Measurements from ENCODE around the gene ITFG1. TPM values are rescaled to one million over a fixed set of nuclear protein-coding genes. Genes with fewer than 3 reads are reported as not detected.

Gene ITFG1
- total and polyA plus RNA-seq, 2 of the 13 experiments (the other 11 are each of a cell fraction or from before 2014, with no cell fraction given) = 74.5 to 150 TPM

DNA sequence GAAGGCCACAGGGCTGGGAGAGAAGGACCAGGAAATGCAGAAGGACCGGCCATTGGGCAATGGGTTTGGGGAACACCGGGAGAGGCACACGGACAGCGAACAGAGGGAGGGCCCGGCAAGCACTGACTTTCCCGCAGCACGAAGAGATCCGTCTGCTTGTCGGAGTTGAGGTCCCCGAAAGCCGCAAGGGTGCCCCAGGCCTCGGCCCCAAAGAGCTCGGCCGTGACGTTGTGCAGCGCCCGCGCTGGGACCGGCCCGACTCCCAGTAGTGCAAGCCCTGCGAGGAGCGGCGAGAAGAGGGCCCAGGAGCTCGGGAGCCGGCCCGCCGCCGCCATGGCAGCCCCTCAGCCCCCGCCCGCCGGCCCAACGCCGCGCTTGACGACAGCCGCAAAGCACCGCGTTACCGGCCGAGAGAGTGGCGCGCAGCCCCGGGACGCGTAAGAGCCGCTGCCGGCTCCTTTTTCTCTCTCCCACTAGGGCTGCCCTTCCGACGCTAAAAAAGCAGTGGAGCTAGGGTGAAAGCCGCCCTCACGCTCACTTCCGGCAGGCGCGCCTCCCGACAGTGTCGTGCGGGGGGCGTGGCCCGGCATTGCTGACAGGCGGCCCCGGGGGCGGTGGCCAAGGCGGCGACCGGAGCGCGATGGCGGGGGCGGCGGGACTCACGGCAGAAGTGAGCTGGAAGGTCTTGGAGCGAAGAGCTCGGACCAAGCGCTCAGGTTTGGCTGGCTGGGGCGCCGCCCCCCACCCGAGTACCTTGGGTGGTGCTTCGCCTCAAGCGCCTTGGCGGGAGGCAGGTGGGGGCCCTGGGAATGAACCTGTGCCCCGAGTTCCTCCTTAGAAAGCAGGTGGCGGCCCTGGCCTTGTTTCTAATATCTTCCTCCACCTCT, at the start of gene ITFG1, which contains the start of gene PHKB (continued):
- TF ChIP-seq, protein P1, sequence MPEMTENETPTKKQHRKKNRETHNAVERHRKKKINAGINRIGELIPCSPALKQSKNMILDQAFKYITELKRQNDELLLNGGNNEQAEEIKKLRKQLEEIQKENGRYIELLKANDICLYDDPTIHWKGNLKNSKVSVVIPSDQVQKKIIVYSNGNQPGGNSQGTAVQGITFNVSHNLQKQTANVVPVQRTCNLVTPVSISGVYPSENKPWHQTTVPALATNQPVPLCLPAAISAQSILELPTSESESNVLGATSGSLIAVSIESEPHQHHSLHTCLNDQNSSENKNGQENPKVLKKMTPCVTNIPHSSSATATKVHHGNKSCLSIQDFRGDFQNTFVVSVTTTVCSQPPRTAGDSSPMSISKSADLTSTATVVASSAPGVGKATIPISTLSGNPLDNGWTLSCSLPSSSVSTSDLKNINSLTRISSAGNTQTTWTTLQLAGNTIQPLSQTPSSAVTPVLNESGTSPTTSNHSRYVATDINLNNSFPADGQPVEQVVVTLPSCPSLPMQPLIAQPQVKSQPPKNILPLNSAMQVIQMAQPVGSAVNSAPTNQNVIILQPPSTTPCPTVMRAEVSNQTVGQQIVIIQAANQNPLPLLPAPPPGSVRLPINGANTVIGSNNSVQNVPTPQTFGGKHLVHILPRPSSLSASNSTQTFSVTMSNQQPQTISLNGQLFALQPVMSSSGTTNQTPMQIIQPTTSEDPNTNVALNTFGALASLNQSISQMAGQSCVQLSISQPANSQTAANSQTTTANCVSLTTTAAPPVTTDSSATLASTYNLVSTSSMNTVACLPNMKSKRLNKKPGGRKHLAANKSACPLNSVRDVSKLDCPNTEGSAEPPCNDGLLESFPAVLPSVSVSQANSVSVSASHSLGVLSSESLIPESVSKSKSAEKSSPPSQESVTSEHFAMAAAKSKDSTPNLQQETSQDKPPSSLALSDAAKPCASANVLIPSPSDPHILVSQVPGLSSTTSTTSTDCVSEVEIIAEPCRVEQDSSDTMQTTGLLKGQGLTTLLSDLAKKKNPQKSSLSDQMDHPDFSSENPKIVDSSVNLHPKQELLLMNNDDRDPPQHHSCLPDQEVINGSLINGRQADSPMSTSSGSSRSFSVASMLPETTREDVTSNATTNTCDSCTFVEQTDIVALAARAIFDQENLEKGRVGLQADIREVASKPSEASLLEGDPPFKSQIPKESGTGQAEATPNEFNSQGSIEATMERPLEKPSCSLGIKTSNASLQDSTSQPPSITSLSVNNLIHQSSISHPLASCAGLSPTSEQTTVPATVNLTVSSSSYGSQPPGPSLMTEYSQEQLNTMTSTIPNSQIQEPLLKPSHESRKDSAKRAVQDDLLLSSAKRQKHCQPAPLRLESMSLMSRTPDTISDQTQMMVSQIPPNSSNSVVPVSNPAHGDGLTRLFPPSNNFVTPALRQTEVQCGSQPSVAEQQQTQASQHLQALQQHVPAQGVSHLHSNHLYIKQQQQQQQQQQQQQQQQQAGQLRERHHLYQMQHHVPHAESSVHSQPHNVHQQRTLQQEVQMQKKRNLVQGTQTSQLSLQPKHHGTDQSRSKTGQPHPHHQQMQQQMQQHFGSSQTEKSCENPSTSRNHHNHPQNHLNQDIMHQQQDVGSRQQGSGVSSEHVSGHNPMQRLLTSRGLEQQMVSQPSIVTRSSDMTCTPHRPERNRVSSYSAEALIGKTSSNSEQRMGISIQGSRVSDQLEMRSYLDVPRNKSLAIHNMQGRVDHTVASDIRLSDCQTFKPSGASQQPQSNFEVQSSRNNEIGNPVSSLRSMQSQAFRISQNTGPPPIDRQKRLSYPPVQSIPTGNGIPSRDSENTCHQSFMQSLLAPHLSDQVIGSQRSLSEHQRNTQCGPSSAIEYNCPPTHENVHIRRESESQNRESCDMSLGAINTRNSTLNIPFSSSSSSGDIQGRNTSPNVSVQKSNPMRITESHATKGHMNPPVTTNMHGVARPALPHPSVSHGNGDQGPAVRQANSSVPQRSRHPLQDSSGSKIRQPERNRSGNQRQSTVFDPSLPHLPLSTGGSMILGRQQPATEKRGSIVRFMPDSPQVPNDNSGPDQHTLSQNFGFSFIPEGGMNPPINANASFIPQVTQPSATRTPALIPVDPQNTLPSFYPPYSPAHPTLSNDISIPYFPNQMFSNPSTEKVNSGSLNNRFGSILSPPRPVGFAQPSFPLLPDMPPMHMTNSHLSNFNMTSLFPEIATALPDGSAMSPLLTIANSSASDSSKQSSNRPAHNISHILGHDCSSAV (CRISPR knock-in tag; IDR thresholded peaks at IDR 0.05; ENCODE audit: borderline replicate concordance) = peak; percentile 79
- TF ChIP-seq ZNF337 (CRISPR knock-in tag; IDR thresholded peaks at IDR 0.05; ENCODE audit: borderline replicate concordance, low read depth) (peak; percentile 18; the same call in 1 of the 2 replicates), SALL1 (CRISPR knock-in tag; IDR thresholded peaks at IDR 0.05) (peak; percentile 84; the same call in 1 of the 2 replicates), ATF7-NPFF (CRISPR knock-in tag; IDR thresholded peaks at IDR 0.05; ENCODE audit: low read depth) (peak; percentile 65), ZNF577 (CRISPR knock-in tag; IDR thresholded peaks at IDR 0.05; ENCODE audit: borderline replicate concordance, low read depth) (no peak), SIN3A (IDR thresholded peaks at IDR 0.05; ENCODE audit: borderline replicate concordance, low read depth, low read length) (peak; percentile 92; the same call in 1 of the 2 replicates), KAT8 (CRISPR knock-in tag; IDR thresholded peaks at IDR 0.05) (peak; percentile 95), GATA4 (IDR thresholded peaks at IDR 0.05; ENCODE audit: borderline replicate concordance, low read depth) (0 out of 2 replicates have a peak, but pooled peaks have one; percentile 4), ZMYM2 (CRISPR knock-in tag; IDR thresholded peaks at IDR 0.05) (no peak), GTF2F1 (IDR thresholded peaks at IDR 0.05; ENCODE audit: low read length) (no peak), KLF15 (CRISPR knock-in tag; IDR thresholded peaks at IDR 0.05; ENCODE audit: borderline replicate concordance) (peak; percentile 87), POGZ (CRISPR knock-in tag; IDR thresholded peaks at IDR 0.05) (peak; percentile 90)
- TF ChIP-seq, protein P2, sequence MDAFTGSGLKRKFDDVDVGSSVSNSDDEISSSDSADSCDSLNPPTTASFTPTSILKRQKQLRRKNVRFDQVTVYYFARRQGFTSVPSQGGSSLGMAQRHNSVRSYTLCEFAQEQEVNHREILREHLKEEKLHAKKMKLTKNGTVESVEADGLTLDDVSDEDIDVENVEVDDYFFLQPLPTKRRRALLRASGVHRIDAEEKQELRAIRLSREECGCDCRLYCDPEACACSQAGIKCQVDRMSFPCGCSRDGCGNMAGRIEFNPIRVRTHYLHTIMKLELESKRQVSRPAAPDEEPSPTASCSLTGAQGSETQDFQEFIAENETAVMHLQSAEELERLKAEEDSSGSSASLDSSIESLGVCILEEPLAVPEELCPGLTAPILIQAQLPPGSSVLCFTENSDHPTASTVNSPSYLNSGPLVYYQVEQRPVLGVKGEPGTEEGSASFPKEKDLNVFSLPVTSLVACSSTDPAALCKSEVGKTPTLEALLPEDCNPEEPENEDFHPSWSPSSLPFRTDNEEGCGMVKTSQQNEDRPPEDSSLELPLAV (CRISPR knock-in tag; conservative IDR thresholded peaks at IDR 0.05; ENCODE audit: low read depth) = no peak
- TF ChIP-seq, protein P3, sequence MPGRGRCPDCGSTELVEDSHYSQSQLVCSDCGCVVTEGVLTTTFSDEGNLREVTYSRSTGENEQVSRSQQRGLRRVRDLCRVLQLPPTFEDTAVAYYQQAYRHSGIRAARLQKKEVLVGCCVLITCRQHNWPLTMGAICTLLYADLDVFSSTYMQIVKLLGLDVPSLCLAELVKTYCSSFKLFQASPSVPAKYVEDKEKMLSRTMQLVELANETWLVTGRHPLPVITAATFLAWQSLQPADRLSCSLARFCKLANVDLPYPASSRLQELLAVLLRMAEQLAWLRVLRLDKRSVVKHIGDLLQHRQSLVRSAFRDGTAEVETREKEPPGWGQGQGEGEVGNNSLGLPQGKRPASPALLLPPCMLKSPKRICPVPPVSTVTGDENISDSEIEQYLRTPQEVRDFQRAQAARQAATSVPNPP (CRISPR knock-in tag; IDR thresholded peaks at IDR 0.05) = peak; percentile 54; the same call in 1 of the 2 replicates
- TF ChIP-seq, protein P4, sequence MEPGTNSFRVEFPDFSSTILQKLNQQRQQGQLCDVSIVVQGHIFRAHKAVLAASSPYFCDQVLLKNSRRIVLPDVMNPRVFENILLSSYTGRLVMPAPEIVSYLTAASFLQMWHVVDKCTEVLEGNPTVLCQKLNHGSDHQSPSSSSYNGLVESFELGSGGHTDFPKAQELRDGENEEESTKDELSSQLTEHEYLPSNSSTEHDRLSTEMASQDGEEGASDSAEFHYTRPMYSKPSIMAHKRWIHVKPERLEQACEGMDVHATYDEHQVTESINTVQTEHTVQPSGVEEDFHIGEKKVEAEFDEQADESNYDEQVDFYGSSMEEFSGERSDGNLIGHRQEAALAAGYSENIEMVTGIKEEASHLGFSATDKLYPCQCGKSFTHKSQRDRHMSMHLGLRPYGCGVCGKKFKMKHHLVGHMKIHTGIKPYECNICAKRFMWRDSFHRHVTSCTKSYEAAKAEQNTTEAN (CRISPR knock-in tag; conservative IDR thresholded peaks at IDR 0.05) = peak; percentile 0; the same call in 1 of the 2 replicates

All from HepG2 (cell line).